Osteocyte (in vitro differentiated cells): Measurements from ENCODE around the gene ZNF775. TPM values are rescaled to one million over a fixed set of nuclear protein-coding genes. Genes with fewer than 3 reads are reported as not detected.

Source experiments
- DNase-seq: peaks from one replicate; pipeline ENCODE4 v3.0.0; 2021; ENCODE audit warnings: mixed read lengths; ENCODE audit not compliant: unreplicated experiment; ENCODE audit errors: extremely low spot score
- H3K27ac Mint-ChIP-seq: one replicate; pipeline ENCODE4 v1.8.0; 2021; ENCODE audit warnings: mild to moderate bottlenecking, mixed read lengths; ENCODE audit not compliant: unreplicated experiment
- H3K27me3 Mint-ChIP-seq: one replicate; pipeline ENCODE4 v1.8.0; 2021; ENCODE audit warnings: mixed read lengths; ENCODE audit not compliant: unreplicated experiment
- H3K36me3 Mint-ChIP-seq: one replicate; pipeline ENCODE4 v1.8.0; 2021; ENCODE audit warnings: mixed read lengths; ENCODE audit not compliant: unreplicated experiment
- H3K4me1 Mint-ChIP-seq: one replicate; pipeline ENCODE4 v1.8.0; 2021; ENCODE audit warnings: mixed read lengths; ENCODE audit not compliant: unreplicated experiment
- H3K4me3 Mint-ChIP-seq: one replicate; pipeline ENCODE4 v1.8.0; 2021; ENCODE audit warnings: mild to moderate bottlenecking, moderate library complexity, mixed read lengths; ENCODE audit not compliant: unreplicated experiment
- H3K9me3 Mint-ChIP-seq: one replicate; pipeline ENCODE4 v1.8.0; 2021; ENCODE audit warnings: mixed read lengths; ENCODE audit not compliant: unreplicated experiment
- CTCF ChIP-seq: fragments of 200-600 bp; sonication (generic); IDR thresholded peaks from 2 replicates; pipeline ENCODE4 v1.5.0; 2021; ENCODE audit warnings: antibody characterized with exemption, mild to moderate bottlenecking, moderate library complexity
- total RNA-seq: library from RNA; stranded (reverse); gene quantifications from 2 replicates; pipeline ENCODE4 v1.2.1, GENCODE V29; 2021

The ZNF775 gene
- total RNA-seq, 1 donor from 2014 or later, result 5.9 TPM

DNA sequence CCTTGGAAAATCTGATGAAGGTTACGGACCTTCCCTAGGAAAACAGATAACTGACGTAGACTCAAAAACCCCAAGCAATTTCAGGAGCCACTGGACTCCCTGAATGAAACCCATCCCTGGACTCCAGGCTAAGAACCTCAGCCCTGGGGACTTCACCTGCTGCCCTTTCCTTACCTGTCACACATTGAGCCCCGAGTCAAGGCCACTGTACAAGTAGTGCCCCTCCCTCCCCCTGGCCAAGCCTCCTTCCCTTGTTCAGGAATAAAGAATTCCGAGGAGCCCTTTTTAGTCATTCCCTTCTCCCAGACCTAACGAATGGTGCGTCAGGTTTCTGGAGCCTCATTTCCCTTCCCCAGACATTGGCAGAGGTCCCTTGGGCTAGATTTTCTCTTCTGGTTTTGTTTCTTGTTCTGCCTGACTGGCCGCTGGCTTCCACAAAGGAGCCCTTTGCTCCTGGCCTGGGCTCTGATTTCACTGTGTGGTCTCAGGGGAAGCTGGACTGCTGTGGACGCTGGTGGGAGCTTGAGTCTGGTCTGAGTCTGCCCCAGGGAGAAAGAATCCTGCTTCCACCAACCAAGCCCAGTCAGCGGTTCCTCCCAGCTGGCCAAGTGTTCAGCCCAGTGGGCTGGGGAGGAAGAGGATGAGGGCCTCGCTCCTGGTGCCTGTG, 31.7 kb downstream of the ZNF775 start:
- no peak for DNase-seq
- Mint-ChIP-seq H3K4me3 (no peak overlapping the region), H3K27ac (peak overlapping the region; percentile 16)

GRCh38 chr7:150411606-150412005, 32.5 kb downstream of the ZNF775 start:
- no peaks in the 10 kb centered on the region for H3K27me3 Mint-ChIP-seq
- DNase-seq, result no peak
- no peaks in the 10 kb centered on the region for H3K9me3 Mint-ChIP-seq
- no peak overlapping the region for H3K4me3 Mint-ChIP-seq
- H3K4me1 Mint-ChIP-seq, result peaks cover 13% of the 10 kb centered on the region
- peaks cover 4% of the 10 kb centered on the region for H3K36me3 Mint-ChIP-seq
- H3K27ac Mint-ChIP-seq, result no peak overlapping the region
- TF ChIP-seq CTCF, result no peak

More for the DNA sequence above, 31.7 kb downstream of the ZNF775 start:
- no peaks in the 10 kb centered on the region for H3K27me3 Mint-ChIP-seq
- TF ChIP-seq CTCF, result no peak
- H3K4me1 Mint-ChIP-seq, result peaks cover 21% of the 10 kb centered on the region
- peaks cover 4% of the 10 kb centered on the region for H3K36me3 Mint-ChIP-seq
- H3K9me3 Mint-ChIP-seq, result no peaks in the 10 kb centered on the region

DNA sequence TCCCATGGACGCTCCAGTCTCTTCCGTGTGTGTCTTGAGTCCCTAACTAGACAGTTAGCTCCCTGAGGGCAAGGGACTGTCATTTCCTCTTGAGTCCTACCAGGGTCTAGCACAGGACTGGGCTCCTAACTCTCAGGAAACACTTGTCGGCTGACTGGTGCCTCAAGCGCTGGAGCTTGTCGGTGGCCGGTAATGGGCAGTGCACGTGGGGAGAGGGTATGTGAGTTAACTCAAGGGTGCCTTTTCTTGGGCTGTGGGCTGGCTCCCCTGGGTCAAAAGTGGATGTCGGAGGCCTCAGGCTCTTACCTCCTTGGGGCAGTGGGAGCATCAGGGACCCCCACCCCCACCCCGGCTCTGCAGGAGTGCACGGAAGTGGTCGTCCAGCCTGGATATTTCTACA, 32.9 kb downstream of the ZNF775 start:
- no peak for TF ChIP-seq CTCF
- H3K4me1 Mint-ChIP-seq, result peaks cover 9% of the 10 kb centered on the region
- DNase-seq, result no peak
- H3K9me3 Mint-ChIP-seq, result no peaks in the 10 kb centered on the region
- no peak overlapping the region for H3K4me3 Mint-ChIP-seq
- H3K27me3 Mint-ChIP-seq, result no peaks in the 10 kb centered on the region
- no peak overlapping the region for H3K27ac Mint-ChIP-seq
- peaks cover 4% of the 10 kb centered on the region for H3K36me3 Mint-ChIP-seq

DNA sequence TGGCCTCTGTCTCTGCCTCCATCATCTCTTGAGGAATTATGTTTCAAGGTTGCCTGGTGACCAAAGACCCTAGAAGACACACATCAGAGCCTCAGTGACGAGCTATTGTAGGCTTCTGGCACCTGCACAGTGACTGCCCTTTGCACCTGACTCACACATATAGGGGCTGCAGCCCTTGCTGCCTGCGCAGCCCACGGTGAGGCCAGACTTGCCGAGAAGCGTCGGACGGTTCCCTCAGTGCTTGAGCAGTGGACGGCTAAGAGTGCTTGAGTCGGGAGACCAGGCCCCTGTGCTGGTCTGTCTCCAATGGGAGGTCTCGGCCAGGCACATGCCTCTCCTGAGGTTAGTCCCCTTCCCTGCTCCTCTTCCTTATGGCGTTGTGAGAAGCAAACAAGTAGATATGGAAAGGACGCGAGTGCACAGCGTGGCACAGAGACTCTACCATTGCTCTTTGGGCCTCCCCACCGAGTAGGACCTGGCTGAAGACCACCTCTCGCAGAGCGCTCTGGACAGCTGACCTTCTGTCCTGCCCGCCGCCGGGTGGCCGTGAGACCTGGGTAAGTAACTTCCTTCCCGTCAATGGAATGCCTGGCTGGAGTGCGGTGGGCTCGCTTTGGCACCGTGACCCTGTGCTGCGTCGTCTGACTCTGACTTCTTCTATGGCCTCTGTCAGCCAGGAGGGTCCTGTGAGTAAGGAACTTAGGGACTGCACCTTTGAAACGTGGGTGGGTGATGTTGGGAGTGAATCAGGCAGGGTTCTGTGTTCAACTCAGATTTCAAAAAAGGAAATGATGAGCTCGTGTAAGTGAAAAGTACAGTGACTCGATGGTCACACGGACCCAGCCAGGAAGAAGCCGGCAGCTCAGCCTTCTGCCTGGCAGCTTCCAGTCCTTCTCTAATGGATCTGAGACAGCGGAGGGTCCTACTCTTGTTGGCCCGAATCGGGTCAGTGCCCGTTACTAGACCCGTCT, 33.7 kb downstream of the ZNF775 start:
- H3K4me3 Mint-ChIP-seq, result no peak overlapping the region
- no peak for DNase-seq
- no peak for TF ChIP-seq CTCF

GRCh38 chr7:150413640-150414081, 34.5 kb downstream of the ZNF775 start:
- H3K27ac Mint-ChIP-seq, result no peak overlapping the region
- TF ChIP-seq CTCF, result no peak
- no peak for DNase-seq

More for the DNA sequence above, 33.7 kb downstream of the ZNF775 start:
- Mint-ChIP-seq H3K27ac (no peak overlapping the region), H3K4me1 (peaks cover 7% of the 10 kb centered on the region), H3K9me3 (no peaks in the 10 kb centered on the region), H3K27me3 (no peaks in the 10 kb centered on the region), H3K36me3 (peaks cover 2% of the 10 kb centered on the region)

More at GRCh38 chr7:150413640-150414081, 34.5 kb downstream of the ZNF775 start:
- peaks cover 7% of the 10 kb centered on the region for H3K4me1 Mint-ChIP-seq
- H3K9me3 Mint-ChIP-seq, result no peaks in the 10 kb centered on the region
- H3K27me3 Mint-ChIP-seq, result no peaks in the 10 kb centered on the region
- H3K4me3 Mint-ChIP-seq, result no peak overlapping the region
- H3K36me3 Mint-ChIP-seq, result peaks cover 2% of the 10 kb centered on the region
